Fibroblast of skin of back (primary cell): ENCODE data around the gene APP. TPM values are rescaled to one million over a fixed set of nuclear protein-coding genes. Genes with fewer than 3 reads are reported as not detected.
A peak's percentile ranks its signal among the peaks of the same experiment; 100 is the strongest.

ENCODE experiments used
- DNase-seq: peaks from one replicate; pipeline ENCODE4 v3.0.0-alpha.2; 2013
- polyA plus RNA-seq, 2 experiments: library from polyadenylated mRNA; unstranded; fragments of 120-200 nt; gene quantifications; one replicate each; pipeline ENCODE4 v1.2.1, GENCODE V29; 2013; ENCODE audit not compliant: insufficient read length in 2 of 2

Gene APP
- 347 TPM for polyA plus RNA-seq (2013, experiment 1 of 2; ENCODE audit: insufficient read length)
- polyA plus RNA-seq (2013, experiment 2 of 2; ENCODE audit: insufficient read length) = 431 TPM

- peak; percentile 78 for DNase-seq
These were observed at the start of gene APP for GRCh38 chr21:26170471-26171257. Gene APP (minus strand): TSS chr21:26170770. CDS start chr21:26170620, 150 bp downstream.

DNA sequence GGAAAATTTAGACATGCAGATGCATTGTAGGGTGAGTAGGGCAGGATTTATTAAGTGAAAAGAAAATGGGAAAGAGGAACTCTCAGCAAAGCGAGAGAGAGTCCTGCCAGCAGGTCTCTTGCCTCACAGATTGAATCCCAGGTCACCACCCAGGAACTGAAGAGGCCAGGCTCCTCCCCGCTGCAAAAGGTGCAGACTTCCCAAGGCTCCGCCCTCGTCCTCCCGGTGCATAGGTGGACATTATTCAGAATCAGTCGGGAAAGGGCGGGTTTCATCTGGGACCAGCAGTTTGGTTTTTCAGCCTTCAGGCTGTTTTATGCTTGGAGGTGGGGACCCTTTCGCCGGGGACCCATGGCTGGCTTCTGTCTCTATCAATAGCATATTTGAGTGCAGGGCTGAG is 41.6 kb upstream of the APP start:
- no peak for DNase-seq

DNA sequence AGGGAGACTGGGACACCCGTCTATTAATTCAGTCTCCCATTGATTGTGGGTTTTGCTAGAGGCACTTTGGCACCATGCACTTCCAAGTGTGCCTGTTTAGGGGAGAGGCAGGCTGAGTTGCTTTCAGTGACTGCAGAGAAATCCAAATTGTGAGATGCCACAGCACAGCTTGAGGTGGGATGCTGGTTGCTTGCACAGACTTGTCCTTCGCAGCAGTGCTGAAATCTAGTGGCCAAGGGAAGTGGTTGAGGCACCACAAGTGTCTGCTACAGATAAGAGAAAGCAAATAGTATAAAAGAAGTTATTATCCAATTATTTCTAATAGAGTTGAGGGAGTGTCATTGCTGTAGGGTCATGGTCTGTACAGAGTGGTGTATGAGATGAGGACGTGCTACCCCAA is 40.0 kb upstream of the APP start:
- no peak for DNase-seq

- DNase-seq = no peak
These were observed 36.5 kb upstream of the APP start for GRCh38 chr21:26207021-26207420.

DNA sequence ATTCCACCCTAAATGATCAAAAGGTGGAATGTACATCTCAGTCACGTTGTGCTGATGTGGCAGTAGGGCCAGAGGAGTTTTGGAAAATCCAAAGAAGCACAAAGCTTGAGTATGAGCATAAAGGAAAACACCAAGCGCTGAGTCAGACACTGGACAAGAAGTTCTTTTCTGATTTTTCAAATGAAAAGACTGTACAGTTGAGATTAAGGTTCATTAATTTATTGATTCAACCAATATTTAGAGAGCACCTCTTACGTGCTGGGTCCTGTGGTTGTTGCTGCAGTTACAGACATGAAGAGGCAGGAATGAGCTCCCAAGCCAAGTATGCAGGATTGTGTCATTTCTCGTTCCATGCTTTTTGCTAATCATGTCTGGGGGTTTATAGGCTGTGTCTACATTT is 28.9 kb upstream of the APP start:
- peak; percentile 63 for DNase-seq

- DNase-seq = no peak
These were observed 25.1 kb upstream of the APP start for GRCh38 chr21:26195708-26196107.

GRCh38 chr21:26194811-26195251 is 24.3 kb upstream of the APP start:
- peak; percentile 76 for DNase-seq

DNA sequence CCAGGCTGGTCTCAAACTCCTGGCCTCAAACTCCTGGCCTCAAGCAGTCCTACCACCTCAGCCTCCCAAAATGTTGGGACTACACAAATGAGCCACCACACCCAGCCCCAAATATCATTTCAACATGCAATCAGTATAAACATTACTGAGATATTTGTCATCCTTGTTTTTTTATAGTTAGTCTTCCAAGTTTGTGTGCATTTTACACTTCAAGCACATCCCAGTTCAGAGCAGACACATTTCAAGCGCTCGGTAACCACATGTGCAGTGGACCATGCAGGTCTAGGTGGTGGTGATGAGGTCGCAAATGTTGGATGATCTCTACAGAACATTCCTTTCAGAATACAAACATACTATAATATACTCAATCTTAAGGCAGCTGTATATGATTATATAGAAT is 23.8 kb upstream of the APP start:
- no peak for DNase-seq

DNA sequence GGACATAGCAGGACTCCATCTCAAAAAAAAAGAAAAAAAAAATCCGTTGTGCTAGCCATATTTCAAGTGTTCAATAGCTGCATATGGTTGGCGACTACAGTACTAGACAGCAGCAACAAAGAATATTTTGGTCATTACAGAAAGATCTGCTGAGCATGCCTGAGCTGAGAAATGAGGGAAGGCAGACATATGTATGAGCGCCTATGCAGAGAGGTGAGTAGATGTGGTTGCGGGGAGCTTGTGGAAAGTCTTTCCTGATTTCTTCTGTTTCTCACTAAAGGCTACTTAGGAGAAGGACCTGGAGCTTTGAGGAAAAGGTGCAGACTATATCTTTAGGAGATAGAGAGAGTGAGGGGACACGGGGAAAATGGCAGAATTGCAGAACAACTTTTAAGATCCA is 21.0 kb upstream of the APP start:
- DNase-seq = no peak

DNA sequence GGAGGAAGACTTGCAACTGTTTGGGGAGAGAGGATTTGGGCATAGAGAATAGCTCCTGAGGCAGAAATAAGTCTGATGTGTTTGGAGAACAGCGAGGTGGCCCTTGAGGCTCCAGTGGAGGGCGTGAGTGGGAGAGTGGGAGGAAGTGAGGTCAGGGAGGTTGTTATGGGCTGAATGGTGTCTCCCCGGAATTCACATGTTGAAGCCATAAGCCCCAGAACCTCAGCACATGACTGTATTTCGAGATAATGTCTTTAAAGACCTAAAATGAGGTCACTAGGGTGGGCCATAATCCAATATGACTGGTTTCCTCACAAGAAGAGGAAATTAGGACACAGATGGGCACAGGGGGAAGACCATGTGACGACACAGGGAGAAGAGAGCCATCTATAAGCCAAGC is 17.9 kb upstream of the APP start:
- no peak for DNase-seq

DNA sequence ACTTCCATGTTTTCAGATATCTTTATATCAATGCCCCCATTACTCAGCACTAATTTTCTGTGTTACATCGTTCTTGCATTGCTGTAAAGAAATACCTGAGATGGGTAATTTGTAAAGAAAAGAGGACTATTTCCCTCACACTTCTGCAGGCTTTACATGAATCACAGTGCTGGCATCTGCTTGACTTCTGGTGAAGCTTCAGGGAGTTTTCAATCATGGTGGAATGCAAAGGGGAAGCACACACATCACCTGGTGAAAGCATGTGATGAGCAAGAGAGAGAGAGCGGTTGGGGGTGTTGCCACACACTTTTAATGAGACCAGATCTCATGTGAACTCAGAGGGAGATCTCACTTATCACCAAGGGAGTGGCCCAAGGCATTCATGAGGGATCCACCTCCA is 14.9 kb upstream of the APP start:
- DNase-seq = no peak

GRCh38 chr21:26185021-26185420 is 14.5 kb upstream of the APP start:
- no peak for DNase-seq

DNA sequence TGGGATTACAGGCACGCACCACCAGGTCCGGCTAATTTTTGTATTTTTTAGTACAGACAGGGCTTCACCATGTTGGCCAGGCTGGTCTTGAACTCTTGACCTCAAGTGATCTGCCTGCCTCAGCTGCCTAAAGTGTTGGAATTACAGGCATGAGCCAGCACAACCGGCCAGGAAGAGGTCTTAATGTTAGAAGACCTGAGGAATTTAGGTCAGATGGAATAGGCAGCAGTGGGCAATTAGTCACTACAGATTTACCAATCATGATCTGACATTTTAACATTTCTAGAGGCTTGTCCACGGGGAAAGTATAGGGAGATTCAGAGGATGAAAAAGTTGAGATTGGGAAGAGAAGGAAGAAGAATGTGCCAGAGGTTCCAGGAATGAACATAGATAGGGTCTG is 8.9 kb upstream of the APP start:
- DNase-seq = peak; percentile 21

GRCh38 chr21:26177746-26178426 is 7.3 kb upstream of the APP start:
- DNase-seq = no peak

DNA sequence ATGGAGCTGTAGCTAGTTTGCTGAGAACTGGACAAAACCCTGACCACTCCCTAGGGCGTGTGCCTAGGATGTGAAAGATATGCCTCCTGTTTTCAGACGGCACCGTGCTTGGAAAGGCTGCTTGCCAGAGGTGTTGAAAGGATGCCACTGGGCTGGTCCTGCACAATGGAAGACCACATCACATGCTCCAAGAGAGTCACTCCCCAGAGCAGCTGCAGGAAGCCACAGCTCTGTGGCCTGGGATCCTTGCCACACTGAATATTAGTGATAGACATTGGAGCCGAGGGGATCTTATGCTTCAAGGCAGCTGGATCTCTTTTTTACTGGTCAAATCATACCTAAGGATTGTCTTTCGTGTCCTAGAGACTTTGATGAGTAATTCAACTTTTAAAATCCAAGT is 6.6 kb upstream of the APP start:
- DNase-seq = no peak

- no peak for DNase-seq
These were observed 909 bp upstream of the APP start for GRCh38 chr21:26171258-26172100.

- DNase-seq = peak; percentile 71
These were observed 729 bp downstream of the APP start for GRCh38 chr21:26169611-26170470.

- peak; percentile 64 for DNase-seq
These were observed 1.4 kb downstream of the APP start for GRCh38 chr21:26169061-26169610.

GRCh38 chr21:26168371-26168770 is 2.2 kb downstream of the APP start:
- no peak for DNase-seq

DNA sequence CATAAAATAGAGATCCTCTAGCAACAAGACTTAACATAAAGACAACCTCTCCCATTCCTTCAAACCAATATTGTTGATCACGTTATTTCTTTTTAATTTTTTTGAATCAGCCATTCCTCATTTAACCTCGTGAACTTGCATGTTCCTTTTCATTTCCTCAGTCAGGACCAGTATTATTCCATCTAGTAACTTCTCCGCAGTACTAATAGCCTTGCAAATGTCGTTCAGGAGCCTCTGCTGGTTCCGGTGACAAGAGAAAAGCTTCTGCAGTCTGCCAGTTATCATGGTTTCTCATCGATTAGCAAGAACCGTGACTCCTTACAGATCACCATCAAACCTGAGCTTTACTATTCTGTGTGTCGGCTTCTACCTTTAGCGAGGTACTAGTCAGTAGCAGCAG is 3.0 kb downstream of the APP start:
- DNase-seq = no peak

DNA sequence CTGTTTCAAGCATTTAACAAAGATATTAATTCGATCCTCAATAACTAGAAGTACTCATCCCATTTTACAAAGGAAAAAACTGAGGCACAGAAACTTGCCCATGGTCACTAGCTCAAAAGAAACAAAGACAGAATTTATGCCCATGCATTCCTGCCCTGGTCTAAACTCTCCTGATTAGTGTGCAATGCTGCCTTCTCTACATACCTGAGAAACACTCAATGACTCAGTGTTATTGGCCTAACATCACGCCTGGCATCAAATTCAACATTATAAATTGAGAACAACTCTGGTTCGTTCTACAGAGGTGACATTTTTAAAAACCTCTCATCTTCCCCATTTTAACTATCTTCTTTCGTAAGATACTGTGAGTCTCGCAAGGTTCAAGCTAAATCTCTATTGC is 5.2 kb downstream of the APP start:
- DNase-seq = no peak

DNA sequence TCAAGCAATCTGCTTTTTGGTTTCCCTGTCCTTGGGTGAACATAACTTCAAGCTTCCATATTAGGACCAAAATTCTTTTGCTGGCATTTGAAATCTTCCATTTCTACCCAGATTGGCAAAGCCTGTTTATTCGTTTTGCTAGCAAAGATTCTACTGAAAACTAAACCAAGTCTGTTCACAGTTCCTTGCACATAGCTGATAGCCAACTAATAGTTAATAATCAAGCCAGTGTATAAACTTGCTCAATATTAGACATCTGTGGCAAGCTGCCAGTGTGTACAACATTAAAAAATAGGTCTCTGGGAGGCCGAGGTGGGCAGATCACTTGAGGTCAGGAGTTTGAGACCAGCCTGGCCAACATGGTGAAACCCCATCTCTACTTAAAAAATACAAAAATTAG is 6.3 kb downstream of the APP start:
- no peak for DNase-seq
